HG03060 (cell line): Measurements from ENCODE around the gene CELA2A.
"Not testable (repeated sequence)": the region's sequence is repeated elsewhere in the genome, so short reads cannot be mapped to it uniquely, and the experiment has no call there.

Source experiments
- ATAC-seq: cut with Tn5 transposase; IDR thresholded peaks from one replicate; pipeline ENCODE4 v1.9.1; 2021; ENCODE audit warnings: low read depth, moderate number of reproducible peaks; ENCODE audit not compliant: unreplicated experiment

Gene CELA2A

DNA sequence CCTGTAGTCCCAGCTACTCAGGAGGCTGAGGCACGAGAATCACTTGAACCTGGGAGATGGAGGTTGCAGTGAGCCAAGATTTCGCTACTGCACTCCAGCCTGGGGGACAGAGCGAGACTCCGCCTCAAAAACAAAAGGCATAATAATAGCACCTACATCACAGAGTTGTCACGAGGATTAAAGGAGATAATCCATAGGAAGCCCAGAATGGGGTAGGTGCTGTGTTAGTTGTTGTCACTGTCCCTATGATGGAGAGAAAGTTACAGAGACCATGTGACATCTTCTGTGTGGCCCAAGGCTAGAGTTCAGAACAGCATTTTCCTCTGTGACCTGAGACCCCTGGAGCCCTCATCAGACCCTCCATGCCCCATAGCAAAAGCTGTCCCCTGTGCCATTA is 7.4 kb downstream of the CELA2A start:
- not testable (repeated sequence) for ATAC-seq

DNA sequence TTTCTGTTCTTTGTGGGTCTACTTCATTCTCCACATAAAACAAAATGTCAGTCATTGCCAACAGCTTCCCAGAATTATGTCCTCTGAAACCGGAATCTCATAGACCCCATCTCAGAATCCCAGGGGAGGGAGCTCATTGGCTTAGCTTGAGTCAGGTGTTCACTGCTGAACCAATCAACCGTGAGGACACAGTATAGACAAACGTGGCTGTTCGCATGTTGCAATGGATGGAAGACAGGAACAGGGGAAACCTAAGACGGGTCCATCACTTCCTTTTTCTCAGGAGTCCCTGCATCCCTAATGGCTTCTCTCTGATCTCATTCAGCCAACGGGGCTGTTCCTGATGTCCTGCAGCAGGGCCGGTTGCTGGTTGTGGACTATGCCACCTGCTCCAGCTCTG is 9.1 kb downstream of the CELA2A start:
- no peak for ATAC-seq

DNA sequence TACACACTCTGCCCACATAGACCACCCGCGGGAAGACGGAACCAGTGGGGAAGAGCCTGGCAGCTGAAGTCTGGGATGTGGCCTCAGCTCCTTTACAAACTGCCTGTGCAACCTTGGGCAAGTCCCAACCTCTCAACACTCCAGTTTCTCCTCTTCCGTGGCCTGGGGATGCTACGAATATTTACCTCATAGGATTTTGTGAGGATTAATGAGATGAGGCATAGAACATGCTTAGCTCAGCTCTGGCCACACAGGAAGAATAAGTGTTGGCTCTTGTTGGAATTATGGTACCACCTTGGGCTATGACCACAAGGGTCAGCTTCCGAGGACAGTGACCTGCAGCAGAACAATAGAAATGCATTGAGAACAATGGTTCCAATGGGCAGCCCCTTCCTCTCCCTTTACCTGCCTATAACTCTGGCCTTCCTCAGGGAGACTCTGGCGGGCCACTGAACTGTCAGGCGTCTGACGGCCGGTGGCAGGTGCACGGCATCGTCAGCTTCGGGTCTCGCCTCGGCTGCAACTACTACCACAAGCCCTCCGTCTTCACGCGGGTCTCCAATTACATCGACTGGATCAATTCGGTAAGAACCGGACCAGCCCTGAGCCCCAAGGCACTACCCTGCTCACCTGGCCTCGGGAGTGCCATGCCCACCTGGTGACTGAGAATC is 10.6 kb downstream of the CELA2A start:
- not testable (repeated sequence) for ATAC-seq

DNA sequence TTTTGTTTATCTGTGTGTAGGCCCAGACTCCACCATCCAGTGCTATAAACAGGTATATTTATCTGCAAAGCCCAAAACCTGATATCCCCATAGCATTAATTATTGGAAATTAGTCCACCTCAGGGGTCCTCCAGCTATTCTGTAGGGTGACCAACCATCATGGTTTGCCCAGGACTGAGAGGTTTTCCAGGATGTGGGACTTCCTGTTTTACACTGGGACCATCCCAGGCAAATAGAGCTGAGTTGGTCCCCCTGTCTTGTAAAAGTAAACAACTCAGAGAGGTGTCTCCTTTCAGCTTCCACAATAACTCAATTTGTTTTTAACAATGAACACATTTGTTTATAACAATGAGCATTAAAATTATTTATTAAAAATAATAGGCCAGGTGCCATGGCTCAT is 11.6 kb downstream of the CELA2A start:
- no peak for ATAC-seq

DNA sequence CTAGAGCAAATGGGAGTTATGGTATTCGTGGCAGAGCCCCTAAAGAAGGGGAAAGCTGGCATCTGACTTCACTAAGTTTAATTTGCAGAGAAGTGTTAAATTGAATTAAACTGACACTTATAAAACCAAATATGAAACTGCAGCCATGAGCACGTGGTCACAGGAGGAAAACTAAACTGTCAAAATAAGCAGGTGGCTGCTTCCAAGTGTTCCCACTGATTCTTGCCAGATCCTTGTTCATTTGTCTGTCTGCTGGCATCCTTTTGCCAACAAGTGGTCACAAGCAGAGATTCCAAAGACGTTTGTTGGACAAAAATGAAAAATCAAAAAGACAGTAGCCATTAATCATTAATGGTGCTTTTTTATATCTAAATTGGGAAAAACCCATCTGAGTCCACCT is 12.8 kb downstream of the CELA2A start:
- no peak for ATAC-seq

DNA sequence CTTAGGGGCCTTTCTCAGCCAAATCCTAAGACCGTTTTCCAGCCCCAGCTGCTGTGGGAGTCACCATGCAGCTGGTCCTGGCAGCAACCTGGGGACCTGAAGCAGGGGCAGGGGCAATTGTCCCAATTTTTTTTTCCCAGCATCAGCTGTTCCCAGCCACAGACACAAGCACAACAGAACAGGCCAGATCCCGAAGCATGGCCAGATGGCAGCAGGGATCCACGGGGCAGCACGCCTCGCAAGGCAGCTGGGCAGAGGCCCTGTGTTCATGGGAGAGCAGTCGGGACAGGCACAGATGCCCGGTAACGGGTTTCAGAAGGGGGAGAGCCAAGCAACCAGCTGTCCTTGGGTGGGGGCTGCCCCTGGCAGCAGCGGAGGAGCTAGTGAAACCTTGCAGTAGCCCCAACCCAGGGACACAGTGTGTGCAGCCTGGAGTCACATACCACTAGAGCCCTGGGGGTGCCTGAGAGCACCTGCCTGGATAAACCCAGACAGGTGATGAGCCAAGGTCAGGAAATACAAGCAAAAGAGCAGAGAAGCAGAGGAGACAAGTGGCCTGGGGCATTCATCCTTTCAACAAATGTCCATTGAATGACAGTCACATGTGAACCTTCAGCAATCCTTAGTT is 13.4 kb downstream of the CELA2A start:
- not testable (repeated sequence) for ATAC-seq

DNA sequence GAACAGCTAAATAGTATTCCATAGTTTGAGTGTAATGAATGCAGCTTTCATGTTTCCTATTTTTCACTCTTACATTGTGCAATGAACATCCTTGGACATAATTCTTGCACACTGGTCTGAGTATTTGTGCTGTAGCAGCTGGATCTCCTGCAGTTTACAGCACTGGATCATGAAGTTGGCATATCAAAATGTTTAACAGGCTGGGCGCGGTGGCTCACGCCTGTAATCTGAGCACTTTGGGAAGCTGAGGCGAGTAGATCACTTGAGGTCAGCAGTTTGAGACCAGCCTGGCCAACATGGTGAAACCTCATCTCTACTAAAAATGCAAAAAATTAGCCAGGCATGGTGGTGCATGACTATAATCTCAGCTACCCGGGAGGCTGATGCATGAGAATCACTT is 14.5 kb downstream of the CELA2A start:
- not testable (repeated sequence) for ATAC-seq

DNA sequence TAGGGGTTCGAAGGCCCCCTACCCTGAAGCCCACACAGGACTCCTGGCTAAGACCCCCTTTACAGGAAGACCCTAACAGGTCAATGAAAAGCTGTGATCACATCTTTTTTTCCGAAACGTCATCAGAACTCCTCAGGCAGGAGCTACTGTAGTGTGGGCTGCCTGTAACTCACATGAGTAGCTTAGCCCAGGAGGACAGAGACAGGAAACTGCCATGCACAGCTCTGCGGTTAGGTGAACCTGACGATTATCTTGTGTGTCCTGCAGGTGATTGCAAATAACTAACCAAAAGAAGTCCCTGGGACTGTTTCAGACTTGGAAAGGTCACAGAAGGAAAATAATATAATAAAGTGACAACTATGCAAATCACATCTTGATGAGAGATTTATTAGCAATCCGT is 15.2 kb downstream of the CELA2A start:
- ATAC-seq = not testable (repeated sequence)

DNA sequence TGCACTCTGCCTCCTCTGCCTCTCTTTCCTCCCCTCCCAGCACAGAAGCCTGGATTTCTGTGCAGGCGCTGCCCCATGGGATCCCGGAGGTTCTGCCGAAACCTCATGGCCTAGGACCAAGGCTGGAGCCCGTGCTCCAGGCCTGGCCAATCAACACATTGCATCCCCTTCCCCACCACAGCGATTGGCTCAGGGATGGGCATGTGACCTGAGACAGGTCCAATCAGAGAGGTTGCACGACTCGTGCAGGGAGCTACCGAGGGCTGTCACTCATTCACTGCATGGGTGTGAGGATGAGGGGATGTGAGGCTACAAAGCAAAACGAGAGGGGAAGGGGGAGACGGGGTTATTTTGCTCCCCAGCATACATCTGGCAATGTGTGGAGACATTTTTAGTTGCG is 16.1 kb downstream of the CELA2A start:
- no peak for ATAC-seq

DNA sequence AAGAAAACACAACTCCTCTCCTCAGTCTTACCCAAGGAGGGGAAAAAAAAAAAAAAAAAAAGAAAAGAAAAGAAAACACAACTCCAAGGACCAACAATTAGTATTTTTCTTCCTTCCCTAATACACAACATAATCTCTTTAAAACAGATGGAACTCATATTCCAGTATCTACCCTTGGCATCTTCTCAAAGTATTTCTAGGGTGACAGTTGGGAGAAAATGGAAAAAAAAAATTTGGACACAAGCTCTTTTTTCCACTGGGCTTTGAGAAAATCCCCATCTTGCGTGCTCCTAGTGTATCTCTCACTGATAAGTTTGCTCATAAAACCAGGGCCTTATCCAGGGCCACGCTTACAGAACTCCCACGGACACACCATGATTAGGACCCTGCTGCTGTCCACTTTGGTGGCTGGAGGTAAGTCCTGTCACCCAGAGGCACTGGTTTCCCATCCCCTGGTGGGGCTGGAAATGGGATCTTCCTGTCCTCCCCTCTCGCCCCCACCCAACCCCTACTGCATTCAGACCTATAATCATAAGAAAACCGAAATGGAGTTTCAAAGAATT is 19.3 kb downstream of the CELA2A start, which contains the start of gene CELA2B:
TSS of gene CELA2B (plus strand) at position 353 of the 563 bp plus-strand sequence. CDS start at position 375, 22 bp downstream.
- ATAC-seq = no peak

DNA sequence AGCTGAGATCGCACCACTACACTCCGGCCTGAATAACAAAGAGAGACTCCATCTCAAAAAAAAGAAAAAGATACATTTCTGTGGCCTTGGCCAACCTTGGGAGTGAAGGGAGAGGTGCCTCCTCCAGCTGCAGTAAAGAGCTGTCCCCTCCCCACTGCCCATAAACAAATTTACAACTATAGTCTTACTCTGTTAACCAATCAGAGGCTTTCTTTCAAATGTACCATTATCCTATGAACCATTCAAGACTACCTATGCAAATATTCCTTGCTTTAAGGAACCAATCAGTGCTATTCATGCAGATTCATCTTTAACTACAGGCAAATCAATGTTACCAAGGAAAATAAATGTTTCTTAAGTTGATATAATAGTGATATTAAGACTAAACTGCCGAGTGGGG is 20.4 kb downstream of the CELA2A start:
- ATAC-seq = no peak

DNA sequence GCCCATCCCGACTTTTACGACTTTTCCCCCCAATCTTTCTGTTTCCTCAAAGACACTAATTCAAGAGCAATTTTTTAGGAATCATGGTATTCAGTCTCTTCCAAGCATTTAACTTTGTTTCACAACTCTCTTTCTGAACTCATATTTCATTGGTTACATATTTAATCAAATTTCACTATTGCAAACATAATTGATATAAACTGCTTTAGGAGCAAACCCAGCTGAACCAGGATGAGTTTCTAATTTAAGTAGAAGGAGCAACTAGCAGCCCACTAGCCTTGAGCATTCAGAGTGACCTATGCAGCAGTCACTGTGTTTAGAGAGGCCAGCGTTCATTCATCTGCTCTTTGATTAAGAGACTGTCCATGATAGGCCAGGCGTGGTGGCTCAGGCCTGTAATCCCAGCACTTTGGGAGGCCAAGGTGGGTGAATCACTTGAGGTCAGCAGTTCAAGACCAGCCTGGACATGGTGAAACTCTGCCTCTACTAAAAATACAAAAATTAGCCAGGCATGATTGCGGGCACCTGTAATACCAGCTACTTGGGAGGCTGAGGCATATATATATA is 21.2 kb downstream of the CELA2A start:
- ATAC-seq = no peak

DNA sequence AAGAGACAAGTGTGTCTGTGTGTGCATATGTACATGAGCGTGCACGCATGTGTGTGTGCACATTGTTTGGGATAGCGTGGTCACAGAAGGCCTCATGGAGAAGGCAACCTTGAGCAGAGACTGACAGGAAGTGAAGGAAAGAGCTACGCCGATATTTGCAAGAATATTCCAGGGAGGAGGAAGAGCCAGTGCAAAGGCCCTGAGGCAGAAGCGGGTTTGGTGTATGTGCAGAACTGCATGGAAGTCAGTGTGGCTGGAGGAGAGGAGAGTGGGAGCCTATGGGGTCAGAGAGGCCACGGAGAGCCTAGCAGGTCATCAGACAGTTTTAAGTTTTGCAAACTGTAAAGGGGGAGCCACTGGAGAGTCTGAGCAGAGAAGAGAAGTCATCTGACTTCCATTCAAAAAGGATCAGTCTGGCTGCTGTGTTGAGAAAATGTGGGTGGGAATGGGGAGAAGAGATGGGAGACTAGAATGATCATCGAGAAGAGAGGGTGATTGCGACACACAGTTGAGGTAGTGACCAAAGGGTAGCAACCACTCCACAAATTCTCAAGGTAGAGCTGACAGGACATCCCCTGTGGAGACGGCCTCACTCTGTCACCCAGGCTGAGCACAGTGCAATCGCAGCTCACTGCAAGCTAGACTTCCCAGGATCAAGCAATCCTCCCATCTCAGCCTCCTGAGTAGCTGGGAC is 23.3 kb downstream of the CELA2A start:
- no peak for ATAC-seq

DNA sequence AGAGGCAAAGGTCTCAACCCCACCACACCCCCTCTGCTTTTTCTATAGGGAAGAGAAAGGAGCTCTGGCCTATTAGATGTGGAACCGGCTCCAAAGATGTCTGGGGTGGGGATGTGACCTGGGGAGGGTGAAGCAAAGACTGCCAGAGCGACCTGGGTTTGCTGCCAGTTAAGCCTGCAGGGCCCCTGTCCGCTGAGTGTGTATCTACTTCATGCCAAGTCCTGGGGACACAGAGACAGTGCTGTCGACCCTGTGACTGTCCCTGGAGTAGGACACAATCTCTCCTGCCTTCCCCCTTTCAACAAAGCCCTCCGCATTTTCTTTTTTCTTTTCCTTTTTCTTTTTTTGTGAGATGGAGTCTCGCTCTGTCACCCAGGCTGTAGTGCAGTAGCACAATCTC is 25.9 kb downstream of the CELA2A start:
- not testable (repeated sequence) for ATAC-seq

DNA sequence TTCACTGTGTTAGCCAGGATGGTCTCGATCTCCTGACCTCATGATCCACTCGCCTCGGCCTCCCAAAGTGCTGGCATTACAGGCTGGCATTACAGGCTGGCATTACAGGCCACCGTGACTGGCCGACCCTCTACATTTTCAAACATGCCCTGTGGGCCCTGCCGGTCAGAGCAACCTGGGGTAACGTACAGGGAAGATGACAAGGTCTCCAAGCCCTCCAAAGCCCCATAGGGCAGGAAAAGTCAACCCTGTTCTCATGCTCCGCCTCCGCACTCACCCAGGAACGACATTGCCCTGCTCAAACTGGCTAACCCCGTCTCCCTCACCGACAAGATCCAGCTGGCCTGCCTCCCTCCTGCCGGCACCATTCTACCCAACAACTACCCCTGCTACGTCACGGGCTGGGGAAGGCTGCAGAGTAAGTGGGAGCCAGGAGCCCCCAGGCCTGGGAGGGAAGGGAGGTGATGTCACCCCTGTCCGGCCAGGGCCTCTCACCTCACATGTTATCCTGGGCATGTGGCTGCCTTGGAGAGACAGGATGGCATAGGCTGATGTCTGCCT is 26.5 kb downstream of the CELA2A start:
- not testable (repeated sequence) for ATAC-seq

DNA sequence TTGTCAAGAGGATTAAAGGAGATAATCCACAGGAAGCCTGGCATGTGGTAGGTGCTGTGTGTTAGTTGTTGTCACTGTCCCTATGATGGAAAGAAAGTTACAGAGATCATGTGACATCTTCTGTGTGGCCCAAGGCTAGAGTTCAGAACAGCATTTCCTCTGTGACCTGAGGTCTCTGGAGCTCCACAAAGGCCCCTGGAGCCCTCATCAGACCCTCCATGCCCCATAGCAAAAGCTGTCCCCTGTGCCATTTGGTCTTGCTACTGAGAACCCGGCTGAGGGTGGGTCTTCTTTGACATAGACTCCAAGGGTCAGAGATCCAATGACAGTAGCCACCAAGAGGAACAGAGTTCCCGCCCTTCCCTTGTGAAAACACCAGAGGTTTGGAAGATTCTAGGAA is 27.4 kb downstream of the CELA2A start:
- no peak for ATAC-seq

DNA sequence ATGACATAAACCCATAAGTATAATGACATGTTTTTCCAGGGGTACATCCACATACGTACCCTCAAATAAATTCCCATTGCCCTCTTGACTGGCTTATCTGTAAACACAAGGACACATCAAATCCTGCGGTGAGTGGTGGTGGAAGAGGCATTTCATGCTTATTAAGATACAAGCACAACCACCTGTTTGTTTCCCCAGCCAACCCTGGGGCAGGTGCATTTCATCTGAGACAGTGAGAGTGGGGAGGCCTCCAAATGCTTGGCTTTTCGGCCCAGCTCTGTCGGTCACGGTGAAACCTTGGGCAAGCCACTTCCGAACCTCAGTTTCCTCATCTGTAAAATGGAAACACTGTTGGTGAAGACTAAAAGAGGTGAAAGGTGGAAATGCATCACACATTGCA is 27.9 kb downstream of the CELA2A start:
- not testable (repeated sequence) for ATAC-seq

DNA sequence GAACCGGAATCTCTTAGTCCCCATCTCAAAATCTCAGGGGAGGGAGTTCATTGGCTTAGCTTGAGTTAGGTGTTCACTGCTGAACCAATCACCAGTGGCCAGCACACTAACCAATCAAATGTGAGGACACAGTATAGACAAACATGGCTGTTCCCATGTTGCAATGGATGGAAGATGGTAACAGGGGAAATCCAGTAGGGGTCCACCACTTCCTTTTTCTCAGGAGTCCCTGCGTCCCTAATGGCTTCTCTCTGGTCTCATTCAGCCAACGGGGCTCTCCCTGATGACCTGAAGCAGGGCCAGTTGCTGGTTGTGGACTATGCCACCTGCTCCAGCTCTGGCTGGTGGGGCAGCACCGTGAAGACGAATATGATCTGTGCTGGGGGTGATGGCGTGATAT is 29.1 kb downstream of the CELA2A start:
- ATAC-seq = no peak

DNA sequence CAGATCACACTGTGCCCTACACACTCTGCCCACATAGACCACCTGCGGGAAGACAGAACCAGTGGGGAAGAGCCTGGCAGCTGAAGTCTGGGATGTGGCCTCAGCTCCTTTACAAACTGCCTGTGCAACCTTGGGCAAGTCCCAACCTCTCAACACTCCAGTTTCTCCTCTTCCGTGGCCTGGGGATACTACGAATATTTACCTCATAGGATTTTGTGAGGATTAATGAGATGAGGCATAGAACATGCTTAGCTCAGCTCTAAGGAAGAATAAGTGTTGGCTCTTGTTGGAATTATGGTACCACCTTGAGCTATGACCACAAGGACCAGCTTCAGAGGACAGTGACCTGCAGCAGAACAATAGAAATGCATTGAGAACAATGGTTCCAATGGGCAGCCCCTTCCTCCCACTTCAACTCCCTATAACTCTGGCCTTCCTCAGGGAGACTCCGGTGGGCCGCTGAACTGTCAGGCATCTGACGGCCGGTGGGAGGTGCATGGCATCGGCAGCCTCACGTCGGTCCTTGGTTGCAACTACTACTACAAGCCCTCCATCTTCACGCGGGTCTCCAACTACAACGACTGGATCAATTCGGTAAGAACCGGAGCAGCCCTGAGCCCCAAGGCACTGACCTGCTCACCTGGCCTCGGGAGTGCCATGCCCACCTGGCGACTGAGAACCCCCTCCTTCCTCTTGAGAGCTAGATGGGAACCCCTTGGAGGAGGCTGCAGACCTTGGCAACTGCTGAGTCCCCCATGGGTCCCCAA is 30.5 kb downstream of the CELA2A start:
- not testable (repeated sequence) for ATAC-seq

DNA sequence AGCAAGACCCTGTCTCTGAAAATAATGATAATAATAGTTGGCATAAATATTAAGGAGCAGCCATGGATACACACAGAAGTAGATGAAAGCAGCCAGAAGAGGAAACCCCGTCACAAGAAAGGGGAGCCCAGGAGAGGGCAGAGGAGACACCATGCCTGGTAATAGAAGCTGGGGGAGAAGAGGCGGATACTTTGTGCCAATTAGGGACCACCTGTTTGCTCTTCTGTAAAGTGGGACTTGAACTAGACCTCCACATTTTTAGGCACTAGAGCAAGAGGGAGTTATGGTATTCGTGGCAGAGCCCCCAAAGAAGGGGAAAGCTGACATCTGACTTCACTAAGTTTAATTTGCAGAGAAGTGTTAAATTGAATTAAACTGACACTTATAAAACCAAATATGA is 31.8 kb downstream of the CELA2A start:
- ATAC-seq = no peak
